ENCODE data around the gene NCKIPSD. TPM values are rescaled to one million over a fixed set of nuclear protein-coding genes. Genes with fewer than 3 reads are reported as not detected.

The NCKIPSD gene
- polyA plus RNA-seq, 2 donors, result 7.6 to 8.2 TPM

DNA sequence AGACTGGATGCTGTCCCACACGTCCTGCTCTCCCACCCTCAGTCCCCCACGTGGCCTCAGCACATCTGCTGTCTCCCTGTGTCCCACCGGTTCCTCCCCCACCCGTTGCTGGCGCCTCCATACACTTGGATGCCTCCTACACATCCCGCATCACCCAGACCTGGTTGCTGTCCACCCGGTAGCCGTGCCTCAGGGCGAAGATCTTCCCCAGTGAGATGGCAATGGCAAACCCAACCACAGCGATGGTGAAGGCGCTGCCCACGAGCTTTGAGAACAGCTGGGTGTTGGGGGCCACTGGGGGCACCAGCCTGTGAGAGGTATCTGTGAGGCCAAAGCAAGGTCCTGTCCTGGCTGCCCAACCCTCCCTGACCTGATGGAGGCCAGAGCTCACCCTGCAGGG, 54.9 kb downstream of the NCKIPSD start:
- Histone ChIP-seq H3K4me3 (ENCODE audit: low read depth in 1 of 2, low read length in 2 of 2) (no peak overlapping the region), H3K27me3 (ENCODE audit: control insufficient read depth in 1 of 2, insufficient read depth in 2 of 2, low read length in 2 of 2) (no peaks in the 10 kb centered on the region), H3K27ac (ENCODE audit: low read depth in 2 of 2, low read length in 1 of 2) (no peak overlapping the region), H3K36me3 (ENCODE audit: control insufficient read depth in 2 of 2, insufficient read depth in 2 of 2, low read length in 1 of 2) (peaks cover 0 to 42% of the 10 kb centered on the region in 2 donors), H3K9me3 (ENCODE audit: control insufficient read depth in 2 of 2, insufficient read depth in 1 of 2, low read depth in 1 of 2, low read length in 1 of 2) (no peaks in the 10 kb centered on the region), H3K4me1 (ENCODE audit: control insufficient read depth in 2 of 2, insufficient read depth in 2 of 2, low read length in 1 of 2) (peaks cover 0 to 7% of the 10 kb centered on the region in 2 donors)
- WGBS, 2 donors, result 91 to 94% methylated on average over 12 of the region's 12 CpGs

DNA sequence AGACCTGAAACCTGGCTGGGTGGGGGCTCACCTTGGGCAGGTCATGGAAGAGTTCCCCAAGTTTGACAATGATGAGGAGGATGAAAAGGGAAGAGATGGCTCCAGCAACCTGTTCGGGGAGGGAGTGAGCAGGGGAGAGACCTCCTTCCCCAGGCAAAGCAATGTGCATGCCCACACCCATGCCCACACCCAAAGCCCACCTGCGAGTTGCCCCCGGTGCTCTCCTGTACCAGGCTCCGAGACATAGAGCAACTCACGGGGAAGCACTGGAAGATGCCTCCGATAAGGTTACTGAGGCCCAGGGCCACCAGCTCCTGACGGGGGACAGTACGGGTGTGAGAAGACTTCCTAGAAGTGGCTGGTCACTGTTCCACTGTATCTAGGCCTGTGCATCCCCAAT, 55.3 kb downstream of the NCKIPSD start:
- H3K4me3 ChIP-seq (ENCODE audit: low read depth in 1 of 2, low read length in 2 of 2), result no peak overlapping the region
- H3K4me1 ChIP-seq (ENCODE audit: control insufficient read depth in 2 of 2, insufficient read depth in 2 of 2, low read length in 1 of 2), result peaks cover 0 to 5% of the 10 kb centered on the region in 2 donors
- no peak overlapping the region for H3K27ac ChIP-seq (ENCODE audit: low read depth in 2 of 2, low read length in 1 of 2)
- peaks cover 0 to 46% of the 10 kb centered on the region in 2 donors for H3K36me3 ChIP-seq (ENCODE audit: control insufficient read depth in 2 of 2, insufficient read depth in 2 of 2, low read length in 1 of 2)
- H3K9me3 ChIP-seq (ENCODE audit: control insufficient read depth in 2 of 2, insufficient read depth in 1 of 2, low read depth in 1 of 2, low read length in 1 of 2), result no peaks in the 10 kb centered on the region
- WGBS, 2 donors, result 96% methylated on average over 8 of the region's 8 CpGs
- H3K27me3 ChIP-seq (ENCODE audit: control insufficient read depth in 1 of 2, insufficient read depth in 2 of 2, low read length in 2 of 2), result no peaks in the 10 kb centered on the region

DNA sequence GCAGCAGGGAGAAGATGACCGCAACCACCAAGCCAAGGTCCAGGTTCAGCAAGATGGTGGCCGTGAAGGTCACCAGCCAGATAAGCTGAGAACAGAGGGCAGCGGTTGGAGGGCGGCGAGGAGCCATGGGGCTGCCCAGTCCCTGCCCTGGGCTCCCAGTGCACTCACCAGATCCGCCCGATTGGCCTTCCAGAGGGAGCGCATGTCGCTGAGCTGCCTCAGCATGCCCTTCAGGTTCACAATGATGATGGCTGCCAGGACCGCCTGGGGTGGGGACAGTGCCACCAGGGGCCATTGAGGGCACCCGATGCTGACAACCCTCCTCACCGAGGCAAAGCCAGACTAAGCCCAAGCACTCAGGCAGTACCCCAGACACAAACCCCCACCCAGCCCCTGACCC, 55.8 kb downstream of the NCKIPSD start:
- H3K27me3 ChIP-seq (ENCODE audit: control insufficient read depth in 1 of 2, insufficient read depth in 2 of 2, low read length in 2 of 2), result no peaks in the 10 kb centered on the region
- 93 to 97% methylated on average over 12 of the region's 12 CpGs for WGBS, 2 donors
- H3K9me3 ChIP-seq (ENCODE audit: control insufficient read depth in 2 of 2, insufficient read depth in 1 of 2, low read depth in 1 of 2, low read length in 1 of 2), result no peaks in the 10 kb centered on the region
- H3K4me3 ChIP-seq (ENCODE audit: low read depth in 1 of 2, low read length in 2 of 2), result no peak overlapping the region
- H3K36me3 ChIP-seq (ENCODE audit: control insufficient read depth in 2 of 2, insufficient read depth in 2 of 2, low read length in 1 of 2), result peaks cover 0 to 50% of the 10 kb centered on the region in 2 donors
- H3K4me1 ChIP-seq (ENCODE audit: control insufficient read depth in 2 of 2, insufficient read depth in 2 of 2, low read length in 1 of 2), result peaks cover 0 to 3% of the 10 kb centered on the region in 2 donors
- no peak overlapping the region for H3K27ac ChIP-seq (ENCODE audit: low read depth in 2 of 2, low read length in 1 of 2)

DNA sequence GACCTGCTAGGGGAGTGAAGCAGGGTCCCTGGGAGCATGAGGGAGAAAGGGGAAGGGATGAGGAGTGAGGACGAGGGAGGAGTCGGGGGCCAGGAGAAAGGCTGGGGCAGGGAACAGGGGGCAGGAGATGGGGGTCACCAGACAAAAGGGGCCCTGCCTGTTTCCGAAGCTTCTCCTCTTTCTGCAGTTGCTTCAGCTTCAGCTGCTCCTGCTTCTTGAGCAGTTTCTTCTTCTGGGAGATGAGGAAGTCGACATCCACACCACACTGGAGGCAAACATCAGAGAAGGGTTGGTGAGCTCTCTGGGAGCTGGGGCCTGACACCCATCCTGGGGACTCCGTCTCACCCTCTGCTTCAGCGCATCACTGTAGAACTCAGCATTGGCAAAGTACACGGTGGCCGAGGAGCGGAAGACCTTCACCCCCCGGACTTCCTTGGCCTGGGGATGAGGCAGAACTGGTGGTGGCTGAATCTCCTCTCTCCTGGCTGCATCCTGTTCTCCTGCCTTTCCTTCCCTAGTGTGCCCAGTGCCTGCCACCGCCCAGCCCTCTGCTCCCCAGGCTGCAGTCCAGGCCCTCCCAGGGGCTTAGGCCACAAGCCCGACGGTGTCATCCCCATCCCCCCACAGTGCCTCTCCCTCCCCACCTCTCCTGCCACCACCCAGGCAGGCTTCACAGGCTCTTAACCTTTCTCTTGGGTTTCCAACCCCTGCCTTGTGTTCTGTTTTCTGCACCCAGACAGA, 57.3 kb downstream of the NCKIPSD start:
- no peaks in the 10 kb centered on the region for H3K4me1 ChIP-seq (ENCODE audit: control insufficient read depth in 2 of 2, insufficient read depth in 2 of 2, low read length in 1 of 2)
- H3K36me3 ChIP-seq (ENCODE audit: control insufficient read depth in 2 of 2, insufficient read depth in 2 of 2, low read length in 1 of 2), result peaks cover 0 to 52% of the 10 kb centered on the region in 2 donors
- H3K4me3 ChIP-seq (ENCODE audit: low read depth in 1 of 2, low read length in 2 of 2), result no peak overlapping the region
- H3K27ac ChIP-seq (ENCODE audit: low read depth in 2 of 2, low read length in 1 of 2), result no peak overlapping the region
- 85 to 86% methylated on average over 13 of the region's 13 CpGs for WGBS, 2 donors
- no peaks in the 10 kb centered on the region for H3K27me3 ChIP-seq (ENCODE audit: control insufficient read depth in 1 of 2, insufficient read depth in 2 of 2, low read length in 2 of 2)
- no peaks in the 10 kb centered on the region for H3K9me3 ChIP-seq (ENCODE audit: control insufficient read depth in 2 of 2, insufficient read depth in 1 of 2, low read depth in 1 of 2, low read length in 1 of 2)

GRCh38 chr3:48625600-48625999, 60.1 kb downstream of the NCKIPSD start:
- Histone ChIP-seq H3K27me3 (ENCODE audit: control insufficient read depth in 1 of 2, insufficient read depth in 2 of 2, low read length in 2 of 2) (no peaks in the 10 kb centered on the region), H3K4me1 (ENCODE audit: control insufficient read depth in 2 of 2, insufficient read depth in 2 of 2, low read length in 1 of 2) (no peaks in the 10 kb centered on the region), H3K4me3 (ENCODE audit: low read depth in 1 of 2, low read length in 2 of 2) (no peak overlapping the region), H3K27ac (ENCODE audit: low read depth in 2 of 2, low read length in 1 of 2) (no peak overlapping the region), H3K36me3 (ENCODE audit: control insufficient read depth in 2 of 2, insufficient read depth in 2 of 2, low read length in 1 of 2) (peaks cover 0 to 30% of the 10 kb centered on the region in 2 donors), H3K9me3 (ENCODE audit: control insufficient read depth in 2 of 2, insufficient read depth in 1 of 2, low read depth in 1 of 2, low read length in 1 of 2) (no peaks in the 10 kb centered on the region)
- WGBS, 2 donors, result 90% methylated on average over 6 of the region's 6 CpGs

DNA sequence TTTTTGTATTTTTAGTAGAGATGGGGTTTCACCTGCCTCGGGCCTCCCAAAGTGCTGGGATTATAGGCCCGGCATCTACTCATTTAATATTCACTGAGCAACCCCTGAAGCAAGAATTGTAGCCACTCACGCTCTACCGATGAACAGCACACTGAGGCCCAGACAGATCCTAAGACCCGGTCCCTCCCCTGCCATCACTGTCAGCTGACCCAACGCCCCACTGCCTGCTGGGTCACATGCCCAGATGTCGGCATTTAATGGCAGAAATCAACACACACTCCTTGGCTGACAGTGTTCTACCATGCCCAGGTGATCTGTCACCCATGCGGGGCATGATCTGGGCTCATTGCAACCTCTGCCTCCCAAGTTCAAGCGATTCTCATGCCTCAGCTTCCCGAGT, 60.9 kb downstream of the NCKIPSD start:
- Histone ChIP-seq H3K27me3 (ENCODE audit: control insufficient read depth in 1 of 2, insufficient read depth in 2 of 2, low read length in 2 of 2) (no peaks in the 10 kb centered on the region), H3K4me1 (ENCODE audit: control insufficient read depth in 2 of 2, insufficient read depth in 2 of 2, low read length in 1 of 2) (no peaks in the 10 kb centered on the region), H3K9me3 (ENCODE audit: control insufficient read depth in 2 of 2, insufficient read depth in 1 of 2, low read depth in 1 of 2, low read length in 1 of 2) (no peaks in the 10 kb centered on the region), H3K27ac (ENCODE audit: low read depth in 2 of 2, low read length in 1 of 2) (no peak overlapping the region), H3K4me3 (ENCODE audit: low read depth in 1 of 2, low read length in 2 of 2) (no peak overlapping the region), H3K36me3 (ENCODE audit: control insufficient read depth in 2 of 2, insufficient read depth in 2 of 2, low read length in 1 of 2) (peaks cover 0 to 26% of the 10 kb centered on the region in 2 donors)
- WGBS, 2 donors, result 93% methylated on average over 10 of the region's 10 CpGs

DNA sequence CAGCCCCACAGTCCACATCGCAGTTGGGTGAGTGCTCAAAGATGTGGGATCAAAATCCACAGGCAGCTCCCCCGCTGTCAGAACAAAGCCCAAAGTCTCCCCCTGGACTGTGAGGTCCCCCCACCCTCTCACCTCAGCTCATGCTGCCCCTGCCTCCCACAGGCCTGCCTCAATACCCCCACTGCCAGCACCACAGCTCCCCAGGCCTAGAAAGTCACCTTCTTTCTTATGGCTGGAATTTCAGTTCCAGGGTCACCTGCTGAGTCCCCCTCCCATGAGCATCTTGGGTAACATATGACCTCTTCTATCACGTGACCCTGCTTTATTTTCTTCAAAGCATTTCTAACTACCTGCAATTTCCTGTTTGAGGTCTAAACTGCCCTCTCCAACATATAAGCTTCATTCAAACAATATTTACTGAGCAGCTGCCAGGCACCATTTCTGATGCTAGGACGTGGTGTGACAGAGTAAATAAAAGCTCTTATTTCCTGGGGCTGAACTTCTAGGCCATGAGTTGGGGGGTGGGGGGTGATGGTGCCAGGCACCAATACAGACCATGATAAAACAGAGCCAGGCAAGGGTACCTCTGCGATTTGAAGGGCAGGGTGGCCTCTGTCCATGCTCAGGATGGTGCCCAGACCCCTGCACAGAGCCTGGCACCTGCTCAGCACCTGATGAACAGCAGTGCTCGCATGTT, 61.7 kb downstream of the NCKIPSD start:
- no peaks in the 10 kb centered on the region for H3K9me3 ChIP-seq (ENCODE audit: control insufficient read depth in 2 of 2, insufficient read depth in 1 of 2, low read depth in 1 of 2, low read length in 1 of 2)
- no peaks in the 10 kb centered on the region for H3K27me3 ChIP-seq (ENCODE audit: control insufficient read depth in 1 of 2, insufficient read depth in 2 of 2, low read length in 2 of 2)
- H3K27ac ChIP-seq (ENCODE audit: low read depth in 2 of 2, low read length in 1 of 2), result no peak overlapping the region
- H3K36me3 ChIP-seq (ENCODE audit: control insufficient read depth in 2 of 2, insufficient read depth in 2 of 2, low read length in 1 of 2), result peaks cover 0 to 22% of the 10 kb centered on the region in 2 donors
- no peak overlapping the region for H3K4me3 ChIP-seq (ENCODE audit: low read depth in 1 of 2, low read length in 2 of 2)
- 72 to 77% methylated on average over 6 of the region's 6 CpGs for WGBS, 2 donors
- no peaks in the 10 kb centered on the region for H3K4me1 ChIP-seq (ENCODE audit: control insufficient read depth in 2 of 2, insufficient read depth in 2 of 2, low read length in 1 of 2)

Other genes with a start within 250 kb of the NCKIPSD start
- 10 to 100 TPM in 1 of 2 donors, 1 to 10 TPM in 1; 7.0 to 15.5 TPM for gene CCDC51, start 245.8 kb downstream of the NCKIPSD start, polyA plus RNA-seq
- 100 to 1,000 TPM; 364 to 613 TPM for gene TMA7, start 245.7 kb downstream of the NCKIPSD start, polyA plus RNA-seq
- gene ATRIP, start 239.2 kb downstream of the NCKIPSD start, polyA plus RNA-seq, result 1 to 10 TPM; 4.9 to 5.7 TPM
- gene SHISA5, start 181.7 kb downstream of the NCKIPSD start, polyA plus RNA-seq, result 10 to 100 TPM; 54.0 to 94.9 TPM
- gene PFKFB4, start 129.1 kb downstream of the NCKIPSD start, polyA plus RNA-seq, result 1 to 10 TPM; 3.8 to 9.2 TPM
- 1 to 10 TPM; 2.3 to 7.2 TPM for gene UCN2, start 122.1 kb downstream of the NCKIPSD start, polyA plus RNA-seq
- gene COL7A1, start 90.6 kb downstream of the NCKIPSD start, polyA plus RNA-seq, result 100 to 1,000 TPM in 1 of 2 donors, 10 to 100 TPM in 1; 60.7 to 265 TPM
- 100 to 1,000 TPM; 192 to 264 TPM for gene UQCRC1, start 76.3 kb downstream of the NCKIPSD start, polyA plus RNA-seq
- not detected for gene TMEM89, start 64.1 kb downstream of the NCKIPSD start, polyA plus RNA-seq
- gene SLC26A6, start 50.5 kb downstream of the NCKIPSD start, polyA plus RNA-seq, result 10 to 100 TPM in 1 of 2 donors, 1 to 10 TPM in 1; 6.4 to 20.8 TPM
- gene CELSR3, start 23.0 kb downstream of the NCKIPSD start, polyA plus RNA-seq, result under 1 TPM; 0.36 to 0.77 TPM
- gene IP6K2, start 31.3 kb upstream of the NCKIPSD start, polyA plus RNA-seq, result 100 to 1,000 TPM in 1 of 2 donors, 10 to 100 TPM in 1; 67.8 to 110 TPM
- 10 to 100 TPM in 1 of 2 donors, 1 to 10 TPM in 1; 7.2 to 11.3 TPM for gene PRKAR2A, start 162.0 kb upstream of the NCKIPSD start, polyA plus RNA-seq
- gene SLC25A20, start 213.0 kb upstream of the NCKIPSD start, polyA plus RNA-seq, result 1 to 10 TPM; 5.8 to 9.0 TPM
- gene ARIH2, start 232.9 kb upstream of the NCKIPSD start, polyA plus RNA-seq, result 10 to 100 TPM; 32.8 to 36.5 TPM